ENCODE data around the gene CEP162. TPM values are rescaled to one million over a fixed set of nuclear protein-coding genes. Genes with fewer than 3 reads are reported as not detected.

CEP162 gene
- total and polyA plus RNA-seq, 2 experiments from 2014 or later = 9.2 to 15.4 TPM

DNA sequence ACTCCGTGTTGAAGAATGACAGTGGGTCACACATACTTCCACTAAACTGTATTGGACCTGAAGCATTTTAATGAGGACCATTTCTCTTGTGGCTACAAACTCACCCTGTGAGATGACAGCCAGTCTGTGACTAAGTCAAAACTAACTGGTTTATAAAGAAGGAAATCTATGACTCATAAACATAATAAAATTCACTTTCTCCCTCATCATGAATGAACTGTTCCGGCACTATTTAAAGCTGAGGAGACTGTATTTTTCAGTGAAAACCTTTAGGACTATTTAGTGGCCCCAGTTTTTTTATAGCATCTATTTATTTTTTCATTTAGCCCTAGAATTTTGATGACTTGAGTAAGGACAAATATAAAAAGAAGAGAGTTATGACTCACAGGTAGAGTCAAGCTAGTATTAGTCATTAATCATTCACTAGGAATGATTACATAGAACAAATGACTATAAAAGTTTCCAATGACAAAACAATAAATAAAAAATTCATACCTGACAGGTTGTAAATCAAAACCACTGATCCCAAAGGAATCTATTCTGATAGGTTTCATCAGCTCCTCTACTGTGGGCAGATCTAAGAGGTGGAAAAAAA is 34.2 kb downstream of the CEP162 start (continued):
- TF ChIP-seq, protein P1, sequence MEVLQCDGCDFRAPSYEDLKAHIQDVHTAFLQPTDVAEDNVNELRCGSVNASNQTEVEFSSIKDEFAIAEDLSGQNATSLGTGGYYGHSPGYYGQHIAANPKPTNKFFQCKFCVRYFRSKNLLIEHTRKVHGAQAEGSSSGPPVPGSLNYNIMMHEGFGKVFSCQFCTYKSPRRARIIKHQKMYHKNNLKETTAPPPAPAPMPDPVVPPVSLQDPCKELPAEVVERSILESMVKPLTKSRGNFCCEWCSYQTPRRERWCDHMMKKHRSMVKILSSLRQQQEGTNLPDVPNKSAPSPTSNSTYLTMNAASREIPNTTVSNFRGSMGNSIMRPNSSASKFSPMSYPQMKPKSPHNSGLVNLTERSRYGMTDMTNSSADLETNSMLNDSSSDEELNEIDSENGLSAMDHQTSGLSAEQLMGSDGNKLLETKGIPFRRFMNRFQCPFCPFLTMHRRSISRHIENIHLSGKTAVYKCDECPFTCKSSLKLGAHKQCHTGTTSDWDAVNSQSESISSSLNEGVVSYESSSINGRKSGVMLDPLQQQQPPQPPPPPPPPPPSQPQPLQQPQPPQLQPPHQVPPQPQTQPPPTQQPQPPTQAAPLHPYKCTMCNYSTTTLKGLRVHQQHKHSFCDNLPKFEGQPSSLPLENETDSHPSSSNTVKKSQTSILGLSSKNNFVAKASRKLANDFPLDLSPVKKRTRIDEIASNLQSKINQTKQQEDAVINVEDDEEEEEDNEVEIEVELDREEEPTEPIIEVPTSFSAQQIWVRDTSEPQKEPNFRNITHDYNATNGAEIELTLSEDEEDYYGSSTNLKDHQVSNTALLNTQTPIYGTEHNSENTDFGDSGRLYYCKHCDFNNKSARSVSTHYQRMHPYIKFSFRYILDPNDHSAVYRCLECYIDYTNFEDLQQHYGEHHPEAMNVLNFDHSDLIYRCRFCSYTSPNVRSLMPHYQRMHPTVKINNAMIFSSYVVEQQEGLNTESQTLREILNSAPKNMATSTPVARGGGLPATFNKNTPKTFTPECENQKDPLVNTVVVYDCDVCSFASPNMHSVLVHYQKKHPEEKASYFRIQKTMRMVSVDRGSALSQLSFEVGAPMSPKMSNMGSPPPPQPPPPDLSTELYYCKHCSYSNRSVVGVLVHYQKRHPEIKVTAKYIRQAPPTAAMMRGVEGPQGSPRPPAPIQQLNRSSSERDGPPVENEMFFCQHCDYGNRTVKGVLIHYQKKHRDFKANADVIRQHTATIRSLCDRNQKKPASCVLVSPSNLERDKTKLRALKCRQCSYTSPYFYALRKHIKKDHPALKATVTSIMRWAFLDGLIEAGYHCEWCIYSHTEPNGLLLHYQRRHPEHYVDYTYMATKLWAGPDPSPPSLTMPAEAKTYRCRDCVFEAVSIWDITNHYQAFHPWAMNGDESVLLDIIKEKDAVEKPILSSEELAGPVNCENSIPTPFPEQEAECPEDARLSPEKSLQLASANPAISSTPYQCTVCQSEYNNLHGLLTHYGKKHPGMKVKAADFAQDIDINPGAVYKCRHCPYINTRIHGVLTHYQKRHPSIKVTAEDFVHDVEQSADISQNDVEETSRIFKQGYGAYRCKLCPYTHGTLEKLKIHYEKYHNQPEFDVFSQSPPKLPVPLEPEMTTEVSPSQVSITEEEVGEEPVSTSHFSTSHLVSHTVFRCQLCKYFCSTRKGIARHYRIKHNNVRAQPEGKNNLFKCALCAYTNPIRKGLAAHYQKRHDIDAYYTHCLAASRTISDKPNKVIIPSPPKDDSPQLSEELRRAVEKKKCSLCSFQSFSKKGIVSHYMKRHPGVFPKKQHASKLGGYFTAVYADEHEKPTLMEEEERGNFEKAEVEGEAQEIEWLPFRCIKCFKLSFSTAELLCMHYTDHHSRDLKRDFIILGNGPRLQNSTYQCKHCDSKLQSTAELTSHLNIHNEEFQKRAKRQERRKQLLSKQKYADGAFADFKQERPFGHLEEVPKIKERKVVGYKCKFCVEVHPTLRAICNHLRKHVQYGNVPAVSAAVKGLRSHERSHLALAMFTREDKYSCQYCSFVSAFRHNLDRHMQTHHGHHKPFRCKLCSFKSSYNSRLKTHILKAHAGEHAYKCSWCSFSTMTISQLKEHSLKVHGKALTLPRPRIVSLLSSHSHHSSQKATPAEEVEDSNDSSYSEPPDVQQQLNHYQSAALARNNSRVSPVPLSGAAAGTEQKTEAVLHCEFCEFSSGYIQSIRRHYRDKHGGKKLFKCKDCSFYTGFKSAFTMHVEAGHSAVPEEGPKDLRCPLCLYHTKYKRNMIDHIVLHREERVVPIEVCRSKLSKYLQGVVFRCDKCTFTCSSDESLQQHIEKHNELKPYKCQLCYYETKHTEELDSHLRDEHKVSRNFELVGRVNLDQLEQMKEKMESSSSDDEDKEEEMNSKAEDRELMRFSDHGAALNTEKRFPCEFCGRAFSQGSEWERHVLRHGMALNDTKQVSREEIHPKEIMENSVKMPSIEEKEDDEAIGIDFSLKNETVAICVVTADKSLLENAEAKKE (CRISPR knock-in tag; IDR thresholded peaks at IDR 0.05) = no peak
- TF ChIP-seq STAT1 (IDR thresholded peaks at IDR 0.05; ENCODE audit: unreplicated experiment) (no peak), NANOG (IDR thresholded peaks at IDR 0.05; ENCODE audit: borderline replicate concordance) (no peak), EZH2 (IDR thresholded peaks at IDR 0.05; ENCODE audit: low read depth, unreplicated experiment) (no peak), POLR2AphosphoS5 (IDR thresholded peaks at IDR 0.05; ENCODE audit: low read depth) (no peak), ZNF114 (CRISPR knock-in tag; IDR thresholded peaks at IDR 0.05) (no peak), EZH2phosphoT487 (IDR thresholded peaks at IDR 0.05; ENCODE audit: unreplicated experiment) (no peak), ZNF331 (CRISPR knock-in tag; IDR thresholded peaks at IDR 0.05; ENCODE audit: low read depth) (no peak), JUNB (IDR thresholded peaks at IDR 0.05; ENCODE audit: unreplicated experiment) (no peak)
- TF ChIP-seq, protein P2, sequence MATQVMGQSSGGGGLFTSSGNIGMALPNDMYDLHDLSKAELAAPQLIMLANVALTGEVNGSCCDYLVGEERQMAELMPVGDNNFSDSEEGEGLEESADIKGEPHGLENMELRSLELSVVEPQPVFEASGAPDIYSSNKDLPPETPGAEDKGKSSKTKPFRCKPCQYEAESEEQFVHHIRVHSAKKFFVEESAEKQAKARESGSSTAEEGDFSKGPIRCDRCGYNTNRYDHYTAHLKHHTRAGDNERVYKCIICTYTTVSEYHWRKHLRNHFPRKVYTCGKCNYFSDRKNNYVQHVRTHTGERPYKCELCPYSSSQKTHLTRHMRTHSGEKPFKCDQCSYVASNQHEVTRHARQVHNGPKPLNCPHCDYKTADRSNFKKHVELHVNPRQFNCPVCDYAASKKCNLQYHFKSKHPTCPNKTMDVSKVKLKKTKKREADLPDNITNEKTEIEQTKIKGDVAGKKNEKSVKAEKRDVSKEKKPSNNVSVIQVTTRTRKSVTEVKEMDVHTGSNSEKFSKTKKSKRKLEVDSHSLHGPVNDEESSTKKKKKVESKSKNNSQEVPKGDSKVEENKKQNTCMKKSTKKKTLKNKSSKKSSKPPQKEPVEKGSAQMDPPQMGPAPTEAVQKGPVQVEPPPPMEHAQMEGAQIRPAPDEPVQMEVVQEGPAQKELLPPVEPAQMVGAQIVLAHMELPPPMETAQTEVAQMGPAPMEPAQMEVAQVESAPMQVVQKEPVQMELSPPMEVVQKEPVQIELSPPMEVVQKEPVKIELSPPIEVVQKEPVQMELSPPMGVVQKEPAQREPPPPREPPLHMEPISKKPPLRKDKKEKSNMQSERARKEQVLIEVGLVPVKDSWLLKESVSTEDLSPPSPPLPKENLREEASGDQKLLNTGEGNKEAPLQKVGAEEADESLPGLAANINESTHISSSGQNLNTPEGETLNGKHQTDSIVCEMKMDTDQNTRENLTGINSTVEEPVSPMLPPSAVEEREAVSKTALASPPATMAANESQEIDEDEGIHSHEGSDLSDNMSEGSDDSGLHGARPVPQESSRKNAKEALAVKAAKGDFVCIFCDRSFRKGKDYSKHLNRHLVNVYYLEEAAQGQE (IDR thresholded peaks at IDR 0.05; ENCODE audit: unreplicated experiment) = no peak
- TF ChIP-seq, protein P3, sequence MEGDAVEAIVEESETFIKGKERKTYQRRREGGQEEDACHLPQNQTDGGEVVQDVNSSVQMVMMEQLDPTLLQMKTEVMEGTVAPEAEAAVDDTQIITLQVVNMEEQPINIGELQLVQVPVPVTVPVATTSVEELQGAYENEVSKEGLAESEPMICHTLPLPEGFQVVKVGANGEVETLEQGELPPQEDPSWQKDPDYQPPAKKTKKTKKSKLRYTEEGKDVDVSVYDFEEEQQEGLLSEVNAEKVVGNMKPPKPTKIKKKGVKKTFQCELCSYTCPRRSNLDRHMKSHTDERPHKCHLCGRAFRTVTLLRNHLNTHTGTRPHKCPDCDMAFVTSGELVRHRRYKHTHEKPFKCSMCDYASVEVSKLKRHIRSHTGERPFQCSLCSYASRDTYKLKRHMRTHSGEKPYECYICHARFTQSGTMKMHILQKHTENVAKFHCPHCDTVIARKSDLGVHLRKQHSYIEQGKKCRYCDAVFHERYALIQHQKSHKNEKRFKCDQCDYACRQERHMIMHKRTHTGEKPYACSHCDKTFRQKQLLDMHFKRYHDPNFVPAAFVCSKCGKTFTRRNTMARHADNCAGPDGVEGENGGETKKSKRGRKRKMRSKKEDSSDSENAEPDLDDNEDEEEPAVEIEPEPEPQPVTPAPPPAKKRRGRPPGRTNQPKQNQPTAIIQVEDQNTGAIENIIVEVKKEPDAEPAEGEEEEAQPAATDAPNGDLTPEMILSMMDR (conservative IDR thresholded peaks at IDR 0.05; ENCODE audit: low read depth in 2 of 2) = no peak
